Breast epithelium (tissue), 3 donors: ENCODE data around the gene OPRD1.

ENCODE experiments used
- POLR2AphosphoS5 ChIP-seq, 3 donors: sonication (generic); formaldehyde crosslinking; IDR thresholded peaks; one replicate each; pipeline ENCODE4 v1.6.1; 2017; ENCODE audit warnings: antibody characterized with exemption in 3 of 3
- TF ChIP-seq, protein P1 (sequence below), 3 donors: fragments of 450-650 bp; IDR thresholded peaks; one replicate each; pipeline ENCODE4 v1.5.1; 2016 to 2017; ENCODE audit warnings: antibody characterized with exemption in 3 of 3, mild to moderate bottlenecking in 3 of 3, moderate library complexity in 3 of 3

DNA sequence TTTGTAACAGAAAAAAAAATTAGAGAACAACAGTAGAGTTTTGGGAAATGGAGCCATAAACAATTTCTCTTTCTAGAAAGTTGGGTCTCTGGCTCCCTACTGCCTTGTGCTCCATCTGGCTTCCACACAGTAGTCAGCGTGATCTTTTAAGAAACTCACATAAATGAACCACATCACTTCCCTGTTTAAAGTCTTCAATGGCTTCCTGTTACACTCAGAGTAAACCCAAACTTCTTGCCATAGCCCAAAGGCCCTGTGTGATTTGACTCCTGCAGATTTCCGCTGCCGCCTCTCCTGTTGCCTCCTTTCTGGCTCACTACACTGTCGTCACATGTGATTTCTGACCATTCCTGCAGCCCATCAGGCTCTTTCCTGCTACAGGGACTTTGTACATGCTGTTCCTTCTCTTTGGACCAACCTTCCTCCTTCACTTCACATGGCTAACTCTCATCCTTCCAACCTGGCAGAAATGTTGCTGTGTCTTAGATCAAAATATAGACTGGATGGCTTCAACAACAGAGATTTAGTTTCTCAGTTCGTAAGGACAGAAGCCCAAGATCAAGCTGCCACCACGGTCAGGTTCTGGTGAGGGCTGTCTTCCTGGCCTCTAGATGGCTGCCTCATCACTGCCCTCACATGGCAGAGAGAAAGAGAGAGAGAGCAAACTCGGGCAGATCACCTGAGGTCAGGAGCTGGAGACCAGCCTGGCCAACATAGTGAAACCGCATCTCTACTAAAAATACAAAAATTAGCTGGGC, 34.0 kb downstream of the OPRD1 start:
- TF ChIP-seq, protein P1, sequence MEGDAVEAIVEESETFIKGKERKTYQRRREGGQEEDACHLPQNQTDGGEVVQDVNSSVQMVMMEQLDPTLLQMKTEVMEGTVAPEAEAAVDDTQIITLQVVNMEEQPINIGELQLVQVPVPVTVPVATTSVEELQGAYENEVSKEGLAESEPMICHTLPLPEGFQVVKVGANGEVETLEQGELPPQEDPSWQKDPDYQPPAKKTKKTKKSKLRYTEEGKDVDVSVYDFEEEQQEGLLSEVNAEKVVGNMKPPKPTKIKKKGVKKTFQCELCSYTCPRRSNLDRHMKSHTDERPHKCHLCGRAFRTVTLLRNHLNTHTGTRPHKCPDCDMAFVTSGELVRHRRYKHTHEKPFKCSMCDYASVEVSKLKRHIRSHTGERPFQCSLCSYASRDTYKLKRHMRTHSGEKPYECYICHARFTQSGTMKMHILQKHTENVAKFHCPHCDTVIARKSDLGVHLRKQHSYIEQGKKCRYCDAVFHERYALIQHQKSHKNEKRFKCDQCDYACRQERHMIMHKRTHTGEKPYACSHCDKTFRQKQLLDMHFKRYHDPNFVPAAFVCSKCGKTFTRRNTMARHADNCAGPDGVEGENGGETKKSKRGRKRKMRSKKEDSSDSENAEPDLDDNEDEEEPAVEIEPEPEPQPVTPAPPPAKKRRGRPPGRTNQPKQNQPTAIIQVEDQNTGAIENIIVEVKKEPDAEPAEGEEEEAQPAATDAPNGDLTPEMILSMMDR (IDR thresholded peaks at IDR 0.05): no peak
- TF ChIP-seq POLR2AphosphoS5 (IDR thresholded peaks at IDR 0.05): no peak
